ENCODE measurements around the gene CENPF.

The CENPF gene

DNA sequence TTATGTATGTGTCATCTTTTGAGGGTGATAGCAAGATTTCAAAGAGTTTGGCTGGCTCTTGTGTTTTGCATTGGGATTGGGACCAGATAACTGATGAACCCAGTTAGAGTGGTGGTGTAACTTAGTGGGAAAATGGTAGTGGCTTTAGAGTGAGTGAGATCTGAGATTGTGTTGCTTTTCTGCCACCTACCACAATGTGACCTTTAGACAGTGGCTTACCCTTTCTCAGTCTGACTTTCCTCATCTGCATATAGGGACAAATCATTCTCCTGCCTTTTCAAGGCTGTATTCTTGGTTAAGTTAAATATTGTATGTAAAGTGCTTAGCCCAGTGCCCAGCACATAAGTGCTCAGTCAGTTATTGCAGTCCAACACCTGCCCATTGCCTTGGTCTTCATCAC lies 31.3 kb downstream of the CENPF start:
- no peak for DNase-seq (ENCODE audit: low read depth)
- TF ChIP-seq, protein P1, sequence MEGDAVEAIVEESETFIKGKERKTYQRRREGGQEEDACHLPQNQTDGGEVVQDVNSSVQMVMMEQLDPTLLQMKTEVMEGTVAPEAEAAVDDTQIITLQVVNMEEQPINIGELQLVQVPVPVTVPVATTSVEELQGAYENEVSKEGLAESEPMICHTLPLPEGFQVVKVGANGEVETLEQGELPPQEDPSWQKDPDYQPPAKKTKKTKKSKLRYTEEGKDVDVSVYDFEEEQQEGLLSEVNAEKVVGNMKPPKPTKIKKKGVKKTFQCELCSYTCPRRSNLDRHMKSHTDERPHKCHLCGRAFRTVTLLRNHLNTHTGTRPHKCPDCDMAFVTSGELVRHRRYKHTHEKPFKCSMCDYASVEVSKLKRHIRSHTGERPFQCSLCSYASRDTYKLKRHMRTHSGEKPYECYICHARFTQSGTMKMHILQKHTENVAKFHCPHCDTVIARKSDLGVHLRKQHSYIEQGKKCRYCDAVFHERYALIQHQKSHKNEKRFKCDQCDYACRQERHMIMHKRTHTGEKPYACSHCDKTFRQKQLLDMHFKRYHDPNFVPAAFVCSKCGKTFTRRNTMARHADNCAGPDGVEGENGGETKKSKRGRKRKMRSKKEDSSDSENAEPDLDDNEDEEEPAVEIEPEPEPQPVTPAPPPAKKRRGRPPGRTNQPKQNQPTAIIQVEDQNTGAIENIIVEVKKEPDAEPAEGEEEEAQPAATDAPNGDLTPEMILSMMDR (conservative IDR thresholded peaks at IDR 0.05; ENCODE audit: low read length) = no peak
- H3K4me3 ChIP-seq (ENCODE audit: low read length) = no peak overlapping the region

DNA sequence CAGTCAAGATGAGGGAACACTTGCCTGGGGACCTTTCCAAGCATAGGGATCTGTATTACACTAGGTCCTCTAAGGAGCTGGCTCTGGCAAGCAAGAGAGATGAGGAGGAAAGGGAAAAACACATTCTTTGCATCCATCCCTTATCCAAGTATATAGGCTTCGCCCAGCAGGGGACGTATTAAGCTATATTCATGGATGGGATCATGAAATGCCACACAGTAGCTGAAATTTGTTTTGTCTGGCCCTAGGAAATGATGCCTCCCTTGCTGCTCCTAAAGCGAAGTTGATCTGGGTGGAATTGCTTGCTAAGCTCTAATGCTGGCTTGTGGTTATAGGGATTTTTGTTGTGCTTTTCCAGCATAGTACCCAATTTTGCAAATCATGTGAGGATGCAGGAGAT lies 32.1 kb downstream of the CENPF start:
- H3K4me3 ChIP-seq (ENCODE audit: low read length) = no peak overlapping the region
- TF ChIP-seq, protein P1 (conservative IDR thresholded peaks at IDR 0.05; ENCODE audit: low read length) = no peak
- DNase-seq (ENCODE audit: low read depth) = no peak

DNA sequence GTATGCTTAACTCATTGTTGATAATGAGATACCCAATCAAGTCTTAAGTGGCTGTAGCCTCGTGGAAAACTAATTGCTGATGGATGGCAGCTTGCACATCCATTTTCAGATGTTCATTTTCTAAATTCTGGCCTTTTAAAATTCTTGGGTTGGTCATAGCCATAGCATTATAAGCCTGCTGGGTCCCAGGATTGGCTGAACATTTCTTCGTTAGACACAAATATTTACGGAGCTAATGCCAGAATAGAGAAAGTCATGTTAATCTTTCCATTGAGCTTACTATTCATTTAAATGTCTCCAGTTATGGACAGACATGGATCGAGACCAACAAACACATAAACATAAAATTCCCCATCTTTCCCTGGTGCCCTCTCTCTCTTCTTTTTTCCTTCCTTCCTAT lies 32.5 kb downstream of the CENPF start:
- H3K4me3 ChIP-seq (ENCODE audit: low read length) = no peak overlapping the region
- TF ChIP-seq, protein P1 (conservative IDR thresholded peaks at IDR 0.05; ENCODE audit: low read length) = no peak
- DNase-seq (ENCODE audit: low read depth) = no peak

DNA sequence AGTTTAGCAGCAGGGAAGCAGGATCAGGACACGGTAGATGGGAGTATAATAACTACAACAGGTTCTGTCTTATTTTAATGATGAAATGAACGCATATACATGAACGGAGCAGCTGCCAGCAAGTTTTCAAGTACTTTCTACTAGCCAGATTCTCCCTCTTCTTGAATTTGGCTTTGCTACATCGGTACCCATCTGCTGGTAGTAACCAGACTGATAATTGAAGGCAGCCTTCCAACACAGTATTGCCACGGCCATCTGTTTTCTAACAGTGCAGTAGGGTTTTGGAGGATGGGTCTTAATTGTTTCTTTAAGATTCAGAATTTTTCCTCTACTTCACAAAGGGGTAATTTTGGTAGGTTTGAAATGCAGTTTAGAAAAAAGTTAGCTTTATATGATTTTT lies 33.4 kb downstream of the CENPF start:
- no peak overlapping the region for H3K4me3 ChIP-seq (ENCODE audit: low read length)
- TF ChIP-seq, protein P1 (conservative IDR thresholded peaks at IDR 0.05; ENCODE audit: low read length) = no peak
- DNase-seq (ENCODE audit: low read depth) = peak; percentile 13

DNA sequence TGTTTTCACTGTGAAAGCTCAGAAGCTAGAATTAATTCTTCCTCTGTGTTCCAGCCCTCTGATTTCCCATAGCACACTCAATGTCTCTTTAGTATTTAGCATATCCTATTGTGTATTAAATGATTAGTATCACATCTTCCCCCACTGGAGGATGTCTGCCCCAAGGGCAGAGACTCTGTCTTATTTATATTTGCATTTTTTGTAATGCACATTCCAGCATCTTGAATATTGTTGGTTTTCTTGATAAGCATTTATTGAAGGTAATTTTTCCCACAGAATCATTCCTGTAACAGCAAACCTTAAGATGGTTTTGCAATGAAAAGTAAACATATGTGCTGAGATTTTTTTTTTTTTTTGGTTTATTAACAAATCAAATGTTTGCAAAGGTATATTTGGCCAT lies 34.1 kb downstream of the CENPF start:
- H3K4me3 ChIP-seq (ENCODE audit: low read length) = no peak overlapping the region
- no peak for DNase-seq (ENCODE audit: low read depth)
- TF ChIP-seq, protein P1 (conservative IDR thresholded peaks at IDR 0.05; ENCODE audit: low read length) = no peak

DNA sequence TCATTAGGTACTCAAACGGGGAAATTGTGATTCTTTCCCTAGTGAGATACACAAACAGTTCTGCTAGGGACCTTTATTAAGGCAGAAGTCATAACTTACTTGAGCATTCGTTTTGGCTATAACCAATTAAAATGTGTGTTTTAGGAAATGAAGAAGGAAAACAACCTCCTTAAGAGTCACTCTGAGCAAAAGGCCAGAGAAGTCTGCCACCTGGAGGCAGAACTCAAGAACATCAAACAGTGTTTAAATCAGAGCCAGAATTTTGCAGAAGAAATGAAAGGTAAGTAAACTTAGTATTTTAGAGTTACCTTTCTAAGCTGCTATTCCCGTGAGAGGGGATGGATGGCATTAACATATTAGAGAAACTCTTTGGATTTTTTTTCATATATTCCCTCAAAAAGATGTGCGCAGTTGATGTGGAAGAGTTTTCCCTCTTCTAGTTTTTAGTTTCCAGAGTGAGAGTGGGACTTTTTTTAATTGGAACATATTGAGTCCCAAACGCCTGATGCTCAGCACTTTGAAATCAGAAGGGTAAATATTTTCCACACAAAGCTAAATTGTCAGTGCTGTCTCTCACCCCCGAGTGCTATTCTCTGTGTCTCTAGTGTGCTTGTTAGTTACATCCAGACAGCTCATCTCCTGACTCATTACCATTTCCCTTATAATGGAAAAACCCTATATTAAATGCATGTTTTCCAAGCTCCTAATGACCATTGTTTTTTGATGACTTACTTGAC lies 34.9 kb downstream of the CENPF start:
- no peak overlapping the region for H3K4me3 ChIP-seq (ENCODE audit: low read length)
- DNase-seq (ENCODE audit: low read depth) = peak; percentile 67
- TF ChIP-seq, protein P1 (conservative IDR thresholded peaks at IDR 0.05; ENCODE audit: low read length) = peak; percentile 89

DNA sequence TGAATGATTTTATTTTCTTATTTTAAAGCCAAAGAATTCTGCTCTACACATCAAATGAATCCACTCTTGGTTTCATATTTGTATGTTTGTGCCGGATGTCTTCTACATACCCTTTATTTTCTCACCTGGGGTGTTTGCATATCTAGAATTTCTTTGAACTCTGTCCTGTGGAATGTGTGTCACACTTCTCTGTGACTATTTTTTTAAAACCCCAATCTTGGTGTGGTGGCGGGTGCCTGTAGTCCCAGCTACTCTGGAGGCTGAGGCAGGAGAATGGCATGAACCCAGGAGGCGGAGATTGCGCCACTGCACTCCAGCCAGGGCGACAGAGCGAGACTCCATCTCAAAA lies 35.4 kb downstream of the CENPF start:
- TF ChIP-seq, protein P1 (conservative IDR thresholded peaks at IDR 0.05; ENCODE audit: low read length) = no peak
- DNase-seq (ENCODE audit: low read depth) = no peak
- no peak overlapping the region for H3K4me3 ChIP-seq (ENCODE audit: low read length)
